NCI-H2029 treated with DMSO at 0.1 percent for 48 hours (cell line): ENCODE data around the gene PGLYRP2.

Experiments used
- DNase-seq: peaks from one replicate; lab custom pipeline; 2025; lab: John Stamatoyannopoulos, UW

The PGLYRP2 gene

GRCh38 chr19:15456441-15456840 lies 22.9 kb downstream of the PGLYRP2 start:
- no peak for DNase-seq

GRCh38 chr19:15455996-15456395 lies 23.3 kb downstream of the PGLYRP2 start:
- DNase-seq = no peak

GRCh38 chr19:15453906-15454860 lies 25.1 kb downstream of the PGLYRP2 start:
- DNase-seq = no peak

- DNase-seq = no peak
These were observed 26.2 kb downstream of the PGLYRP2 start for GRCh38 chr19:15453091-15453578.

GRCh38 chr19:15452111-15453047 lies 26.9 kb downstream of the PGLYRP2 start:
- DNase-seq = peak; percentile 48

- DNase-seq = no peak
These were observed 28.8 kb downstream of the PGLYRP2 start for GRCh38 chr19:15450528-15450890.

GRCh38 chr19:15449620-15450527 lies 29.4 kb downstream of the PGLYRP2 start, which contains the start of gene WIZ:
Gene WIZ, minus strand, starts transcription at chr19:15449956. Its CDS starts 1,649 bp downstream, at chr19:15448307.
- DNase-seq = no peak

GRCh38 chr19:15448778-15449619 lies 30.3 kb downstream of the PGLYRP2 start:
- no peak for DNase-seq

GRCh38 chr19:15448044-15448777 lies 31.1 kb downstream of the PGLYRP2 start:
- DNase-seq = no peak

GRCh38 chr19:15447057-15447456 lies 32.2 kb downstream of the PGLYRP2 start:
- DNase-seq = no peak

- no peak for DNase-seq
These were observed 33.4 kb downstream of the PGLYRP2 start for GRCh38 chr19:15445807-15446376.

- no peak for DNase-seq
These were observed 34.1 kb downstream of the PGLYRP2 start for GRCh38 chr19:15445227-15445605.

GRCh38 chr19:15444505-15445226 lies 34.6 kb downstream of the PGLYRP2 start:
- DNase-seq = no peak

- DNase-seq = no peak
These were observed 35.5 kb downstream of the PGLYRP2 start for GRCh38 chr19:15443838-15444237.

- DNase-seq = no peak
These were observed 36.0 kb downstream of the PGLYRP2 start for GRCh38 chr19:15443325-15443724.

- no peak for DNase-seq
These were observed 37.0 kb downstream of the PGLYRP2 start for GRCh38 chr19:15442142-15442920.

GRCh38 chr19:15441317-15441716 lies 38.0 kb downstream of the PGLYRP2 start:
- DNase-seq = no peak
